Neutrophil (primary cell): ENCODE results near the gene SPATA20.

Experiments
- H3K27ac ChIP-seq: fragments of 200-600 bp; sonication (generic); 2 replicates; pipeline ENCODE4 v1.5.1; 2016; ENCODE audit warnings: mild to moderate bottlenecking, moderate library complexity
- H3K27me3 ChIP-seq: fragments of 200-600 bp; sonication (generic); 2 replicates; pipeline ENCODE4 v1.6.0; 2016; ENCODE audit warnings: mild to moderate bottlenecking
- H3K36me3 ChIP-seq: fragments of 200-600 bp; sonication (generic); 2 replicates; pipeline ENCODE4 v1.5.1; 2017
- H3K4me1 ChIP-seq, 2 experiments: fragments of 200-600 bp in 1 of 2; sonication (generic) in 1 of 2; 1 replicate in 1 of 2; 2 replicates in 1 of 2; pipeline versions ENCODE4 v1.5.1 to v1.6.1; 2013 to 2016; ENCODE audit warnings: low read depth in 1 of 2, low read length in 1 of 2, mild to moderate bottlenecking in 1 of 2, moderate library complexity in 1 of 2; ENCODE audit not compliant: control insufficient read depth in 1 of 2, insufficient read depth in 1 of 2
- H3K4me3 ChIP-seq, 2 experiments: fragments of 200-600 bp in 1 of 2; sonication (generic) in 1 of 2; 1 replicate in 1 of 2; 2 replicates in 1 of 2; pipeline ENCODE4 v1.5.1; 2013 to 2016; ENCODE audit warnings: low read depth in 1 of 2, low read length in 1 of 2, mild to moderate bottlenecking in 1 of 2, moderate library complexity in 1 of 2
- H3K9me3 ChIP-seq: fragments of 200-600 bp; sonication (generic); 2 replicates; pipeline ENCODE4 v1.5.1; 2016
- CTCF ChIP-seq: fragments of 200-600 bp; sonication (generic); IDR thresholded peaks from 2 replicates; pipeline ENCODE4 v1.5.1; 2016; ENCODE audit warnings: antibody characterized with exemption

The SPATA20 gene

GRCh38 chr17:50557630-50558029 is 10.7 kb downstream of the SPATA20 start:
- Histone ChIP-seq H3K27me3 (peaks cover 63% of the 10 kb centered on the region), H3K4me1 (peaks cover 17 to 32% of the 10 kb centered on the region in 2 experiments), H3K9me3 (no peaks in the 10 kb centered on the region), H3K36me3 (no peaks in the 10 kb centered on the region), H3K4me3 (no peak overlapping the region), H3K27ac (no peak overlapping the region)
- TF ChIP-seq CTCF, result no peak

GRCh38 chr17:50558091-50558490 is 11.1 kb downstream of the SPATA20 start:
- H3K9me3 ChIP-seq, result no peaks in the 10 kb centered on the region
- H3K27ac ChIP-seq, result no peak overlapping the region
- peaks cover 17 to 32% of the 10 kb centered on the region in 2 experiments for H3K4me1 ChIP-seq
- no peak for TF ChIP-seq CTCF
- no peaks in the 10 kb centered on the region for H3K36me3 ChIP-seq
- no peak overlapping the region for H3K4me3 ChIP-seq
- peaks cover 67% of the 10 kb centered on the region for H3K27me3 ChIP-seq

GRCh38 chr17:50558581-50558940 is 11.6 kb downstream of the SPATA20 start:
- Histone ChIP-seq H3K9me3 (no peaks in the 10 kb centered on the region), H3K27me3 (peaks cover 72% of the 10 kb centered on the region), H3K4me1 (peaks cover 17 to 32% of the 10 kb centered on the region in 2 experiments), H3K36me3 (no peaks in the 10 kb centered on the region), H3K4me3 (no peak overlapping the region), H3K27ac (no peak overlapping the region)
- no peak for TF ChIP-seq CTCF

GRCh38 chr17:50558941-50559614 is 12.1 kb downstream of the SPATA20 start:
- H3K4me3 ChIP-seq, result peak overlapping the region; percentile 28 to 54
- no peak overlapping the region for H3K27ac ChIP-seq
- H3K9me3 ChIP-seq, result no peaks in the 10 kb centered on the region
- H3K4me1 ChIP-seq, result peaks cover 17 to 32% of the 10 kb centered on the region in 2 experiments
- TF ChIP-seq CTCF, result no peak
- peaks cover 77% of the 10 kb centered on the region for H3K27me3 ChIP-seq
- H3K36me3 ChIP-seq, result no peaks in the 10 kb centered on the region

- Histone ChIP-seq H3K9me3 (no peaks in the 10 kb centered on the region), H3K27me3 (peaks cover 84% of the 10 kb centered on the region), H3K4me1 (peaks cover 17 to 32% of the 10 kb centered on the region in 2 experiments), H3K36me3 (no peaks in the 10 kb centered on the region), H3K4me3 (peak overlapping the region; percentile 40 to 54), H3K27ac (no peak overlapping the region)
- TF ChIP-seq CTCF, result no peak
Measured at GRCh38 chr17:50559674-50560184, 12.8 kb downstream of the SPATA20 start.
